Loucy (cell line): Measurements from ENCODE around the gene LAIR1.
A peak's percentile ranks its signal among the peaks of the same experiment; 100 is the strongest.
"Not testable (repeated sequence)": the region's sequence is repeated elsewhere in the genome, so short reads cannot be mapped to it uniquely, and the experiment has no call there.

Source experiments
- H2AFZ ChIP-seq: fragments of 200-600 bp; sonication (generic); 2 replicates; pipeline ENCODE4 v1.6.0; 2016; ENCODE audit warnings: antibody characterized with exemption, mild to moderate bottlenecking, low read length, moderate library complexity
- H3F3A ChIP-seq: fragments of 200-600 bp; 2 replicates; pipeline ENCODE4 v1.6.0; 2016; ENCODE audit warnings: antibody characterized with exemption, low read depth, mild to moderate bottlenecking
- H3K27me3 ChIP-seq: fragments of 200-600 bp; sonication (generic); 2 replicates; pipeline ENCODE4 v1.6.1; 2014; ENCODE audit warnings: low read length, mild to moderate bottlenecking; ENCODE audit not compliant: insufficient read depth, poor library complexity, severe bottlenecking
- H3K36me3 ChIP-seq: fragments of 200-600 bp; sonication (generic); 2 replicates; pipeline ENCODE4 v1.6.1; 2016; ENCODE audit warnings: low read length; ENCODE audit not compliant: insufficient read depth
- H3K4me1 ChIP-seq: fragments of 200-600 bp; sonication (generic); 2 replicates; pipeline ENCODE4 v1.5.1; 2014; ENCODE audit warnings: low read length, mild to moderate bottlenecking; ENCODE audit not compliant: insufficient read depth, poor library complexity, severe bottlenecking
- H3K4me2 ChIP-seq: fragments of 200-600 bp; sonication (generic); 2 replicates; pipeline ENCODE4 v1.6.0; 2014; ENCODE audit warnings: antibody characterized with exemption, low read length, low read depth, mild to moderate bottlenecking; ENCODE audit not compliant: poor library complexity, severe bottlenecking
- H3K4me3 ChIP-seq: fragments of 200-600 bp; sonication (generic); 2 replicates; pipeline ENCODE4 v1.5.1; 2014; ENCODE audit warnings: low read length, mild to moderate bottlenecking, mixed read lengths; ENCODE audit not compliant: poor library complexity, severe bottlenecking
- H3K79me2 ChIP-seq: fragments of 200-600 bp; sonication (generic); 2 replicates; pipeline ENCODE4 v1.6.1; 2014; ENCODE audit warnings: low read length; ENCODE audit not compliant: insufficient read depth
- H3K9ac ChIP-seq: fragments of 200-600 bp; sonication (generic); 2 replicates; pipeline ENCODE4 v1.6.0; 2014; ENCODE audit warnings: mild to moderate bottlenecking, low read depth, low read length, moderate library complexity; ENCODE audit not compliant: poor library complexity, severe bottlenecking
- H3K9me2 ChIP-seq: fragments of 200-600 bp; sonication (generic); replicated peaks from 2 replicates; pipeline ENCODE4 v1.6.1; 2016; ENCODE audit warnings: low read depth, low read length, mixed read lengths
- H3K9me3 ChIP-seq: fragments of 200-600 bp; sonication (generic); 2 replicates; pipeline ENCODE4 v1.6.1; 2014; ENCODE audit warnings: mild to moderate bottlenecking, antibody characterized with exemption, low read length, low read depth; ENCODE audit not compliant: insufficient read depth
- H4K20me1 ChIP-seq: fragments of 200-600 bp; sonication (generic); 2 replicates; pipeline ENCODE4 v1.6.0; 2014; ENCODE audit warnings: antibody characterized with exemption, low read length, mild to moderate bottlenecking; ENCODE audit not compliant: insufficient read depth, poor library complexity, severe bottlenecking
- EZH2phosphoT487 ChIP-seq: fragments of 200-600 bp; IDR thresholded peaks from 2 replicates; pipeline ENCODE4 v1.6.1; 2018; ENCODE audit warnings: antibody characterized with exemption, mild to moderate bottlenecking, moderate library complexity, borderline replicate concordance
- TF ChIP-seq, protein P1 (sequence below): fragments of 200-600 bp; sonication (generic); conservative IDR thresholded peaks from 2 replicates; pipeline ENCODE4 v1.5.1; 2014; ENCODE audit warnings: mild to moderate bottlenecking, antibody characterized with exemption, low read length

LAIR1 gene

DNA sequence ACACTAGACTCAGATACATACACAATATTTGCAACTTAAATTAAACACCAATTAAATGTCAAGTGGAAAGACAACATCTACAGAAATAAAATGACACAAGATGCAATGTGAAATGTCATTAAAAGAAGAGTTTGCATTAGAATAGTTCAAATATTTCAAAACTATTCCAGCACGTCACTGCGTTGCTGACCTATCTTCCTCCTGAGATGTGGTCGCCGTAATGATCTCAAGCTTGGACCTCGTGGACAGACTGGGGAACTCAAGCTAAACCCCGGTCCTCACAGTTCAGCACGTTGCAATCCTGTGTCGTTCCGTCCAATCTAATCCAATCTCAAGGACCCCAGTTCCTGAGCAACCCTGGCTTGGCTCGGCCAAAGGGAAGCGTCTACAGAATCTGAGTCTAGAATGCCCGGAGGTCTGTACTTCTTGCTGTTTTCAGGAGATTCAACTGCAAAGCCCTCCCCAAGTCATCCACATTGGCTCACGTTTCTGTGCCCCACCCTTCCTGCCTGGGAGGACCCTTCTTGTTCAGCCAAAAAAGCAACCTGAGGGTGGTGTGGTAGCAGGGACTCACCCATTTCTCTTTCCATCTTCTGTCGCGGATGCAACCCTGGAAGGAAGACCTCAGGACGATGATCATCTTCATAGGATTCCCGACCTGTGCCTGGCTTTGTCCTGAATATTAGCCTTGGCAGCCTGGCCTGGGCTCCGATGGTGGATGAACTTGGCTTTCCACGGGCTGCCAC, 5.1 kb upstream of the LAIR1 start:
- H3F3A ChIP-seq, H3K9me3 ChIP-seq, H4K20me1 ChIP-seq, H2AFZ ChIP-seq, H3K27me3 ChIP-seq, H3K9me2 ChIP-seq, H3K36me3 ChIP-seq: not testable (repeated sequence)
- Histone ChIP-seq H3K9ac (peak overlapping the region; percentile 85), H3K4me1 (peaks cover 62% of the 10 kb centered on the region), H3K4me3 (peak overlapping the region; percentile 74), H3K4me2 (peak overlapping the region; percentile 95), H3K79me2 (peaks cover 75% of the 10 kb centered on the region)

DNA sequence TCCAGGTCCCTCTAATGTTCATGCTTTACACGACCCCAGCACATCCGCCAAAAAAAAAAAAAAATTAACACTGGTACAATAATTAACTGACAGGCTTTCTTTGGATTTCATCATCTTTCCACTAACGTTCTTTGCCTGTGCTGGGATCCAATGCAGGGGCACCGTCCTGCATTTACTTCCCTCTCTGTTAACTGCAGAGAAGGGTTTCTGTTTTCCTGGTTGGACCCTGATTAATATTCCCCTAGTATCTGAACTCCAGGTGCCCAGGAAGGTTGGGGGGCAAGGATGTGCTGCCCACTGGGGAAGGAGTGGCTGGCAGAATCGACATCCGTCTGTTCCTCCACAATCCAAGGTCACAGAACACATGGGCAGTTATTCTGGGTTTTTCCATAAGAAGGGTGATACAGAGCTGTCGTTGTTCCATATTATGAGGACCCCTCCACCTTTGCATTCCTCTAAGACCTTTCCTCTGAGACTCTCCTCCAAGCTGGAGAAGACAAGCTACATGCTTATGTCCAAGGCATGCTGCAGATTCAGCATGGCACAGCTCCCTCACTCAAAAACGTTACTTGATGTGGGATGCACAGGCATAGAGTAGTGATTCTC, 4.5 kb upstream of the LAIR1 start:
- H3K27me3 ChIP-seq = no peaks in the 10 kb centered on the region
- no peak for TF ChIP-seq EZH2phosphoT487
- TF ChIP-seq, protein P1, sequence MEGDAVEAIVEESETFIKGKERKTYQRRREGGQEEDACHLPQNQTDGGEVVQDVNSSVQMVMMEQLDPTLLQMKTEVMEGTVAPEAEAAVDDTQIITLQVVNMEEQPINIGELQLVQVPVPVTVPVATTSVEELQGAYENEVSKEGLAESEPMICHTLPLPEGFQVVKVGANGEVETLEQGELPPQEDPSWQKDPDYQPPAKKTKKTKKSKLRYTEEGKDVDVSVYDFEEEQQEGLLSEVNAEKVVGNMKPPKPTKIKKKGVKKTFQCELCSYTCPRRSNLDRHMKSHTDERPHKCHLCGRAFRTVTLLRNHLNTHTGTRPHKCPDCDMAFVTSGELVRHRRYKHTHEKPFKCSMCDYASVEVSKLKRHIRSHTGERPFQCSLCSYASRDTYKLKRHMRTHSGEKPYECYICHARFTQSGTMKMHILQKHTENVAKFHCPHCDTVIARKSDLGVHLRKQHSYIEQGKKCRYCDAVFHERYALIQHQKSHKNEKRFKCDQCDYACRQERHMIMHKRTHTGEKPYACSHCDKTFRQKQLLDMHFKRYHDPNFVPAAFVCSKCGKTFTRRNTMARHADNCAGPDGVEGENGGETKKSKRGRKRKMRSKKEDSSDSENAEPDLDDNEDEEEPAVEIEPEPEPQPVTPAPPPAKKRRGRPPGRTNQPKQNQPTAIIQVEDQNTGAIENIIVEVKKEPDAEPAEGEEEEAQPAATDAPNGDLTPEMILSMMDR = no peak

DNA sequence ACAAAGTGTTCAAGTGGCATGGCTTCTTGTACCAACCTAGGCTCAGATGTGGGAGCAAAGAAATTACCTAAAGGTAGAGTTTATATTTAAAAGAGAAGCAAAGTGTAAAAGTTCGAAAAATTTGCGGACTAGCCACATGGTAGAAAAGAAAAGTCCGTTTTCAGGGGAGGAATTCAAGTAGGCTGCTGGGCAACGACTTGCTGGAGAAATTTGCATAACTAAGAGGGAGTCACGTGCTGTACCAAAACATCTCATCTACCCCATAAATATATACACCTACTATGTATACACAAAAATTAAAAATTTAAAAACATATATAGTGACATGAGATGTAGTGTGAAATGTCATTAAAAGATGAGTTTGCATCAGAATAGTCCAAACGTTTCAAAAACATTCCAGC, 2.1 kb upstream of the LAIR1 start:
- Histone ChIP-seq H3K79me2 (peaks cover 83% of the 10 kb centered on the region), H3K4me3 (peak overlapping the region; percentile 51), H3K9me3 (no peaks in the 10 kb centered on the region), H3K36me3 (no peaks in the 10 kb centered on the region), H3K4me2 (peak overlapping the region; percentile 81), H3K9ac (peak overlapping the region; percentile 56), H3K27me3 (no peaks in the 10 kb centered on the region), H3K4me1 (peaks cover 53% of the 10 kb centered on the region), H4K20me1 (peaks cover 11% of the 10 kb centered on the region), H2AFZ (no peak overlapping the region), H3K9me2 (no peaks in the 10 kb centered on the region), H3F3A (peaks cover 3% of the 10 kb centered on the region; the same call in 1 of the 2 replicates)
- no peak for TF ChIP-seq EZH2phosphoT487

More for the DNA sequence above, 4.5 kb upstream of the LAIR1 start:
- peaks cover 60% of the 10 kb centered on the region for H3K4me1 ChIP-seq
- H3K9ac ChIP-seq = peak overlapping the region; percentile 85
- no peaks in the 10 kb centered on the region for H3K36me3 ChIP-seq
- H3K9me2 ChIP-seq = no peaks in the 10 kb centered on the region
- peaks cover 75% of the 10 kb centered on the region for H3K79me2 ChIP-seq
- peaks cover 10% of the 10 kb centered on the region; the same call in 1 of the 2 replicates for H3F3A ChIP-seq
- no peak overlapping the region for H2AFZ ChIP-seq
- H4K20me1 ChIP-seq = no peaks in the 10 kb centered on the region
- H3K9me3 ChIP-seq = no peaks in the 10 kb centered on the region
- H3K4me3 ChIP-seq = peak overlapping the region; percentile 74
- H3K4me2 ChIP-seq = peak overlapping the region; percentile 84

DNA sequence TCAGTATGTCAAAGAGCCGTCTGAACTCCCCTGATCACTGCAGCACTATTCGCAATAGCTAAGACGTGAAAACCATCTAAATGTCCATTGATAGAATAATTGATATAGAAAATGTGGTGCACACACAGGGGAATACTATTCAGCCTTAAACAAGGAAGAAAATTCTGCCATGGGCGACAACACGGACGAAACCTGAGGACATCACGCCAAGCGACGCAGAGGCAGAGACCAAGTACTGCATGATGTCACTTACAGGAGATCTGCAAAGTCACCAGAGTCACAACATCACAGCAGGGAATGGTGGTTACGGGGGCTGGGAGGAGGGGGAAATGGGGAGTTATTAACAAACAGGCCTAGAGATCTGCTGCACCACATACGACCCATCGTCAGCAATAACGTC, 1.1 kb upstream of the LAIR1 start:
- peaks cover 83% of the 10 kb centered on the region for H3K79me2 ChIP-seq
- peak overlapping the region; percentile 81 for H3K4me2 ChIP-seq
- H3K4me1 ChIP-seq = peaks cover 49% of the 10 kb centered on the region
- peaks cover 11% of the 10 kb centered on the region for H4K20me1 ChIP-seq
- not testable (repeated sequence) for H3F3A ChIP-seq, H3K4me3 ChIP-seq, H2AFZ ChIP-seq, H3K9me2 ChIP-seq, H3K9me3 ChIP-seq, H3K27me3 ChIP-seq, H3K36me3 ChIP-seq
- H3K9ac ChIP-seq = peak overlapping the region; percentile 98

DNA sequence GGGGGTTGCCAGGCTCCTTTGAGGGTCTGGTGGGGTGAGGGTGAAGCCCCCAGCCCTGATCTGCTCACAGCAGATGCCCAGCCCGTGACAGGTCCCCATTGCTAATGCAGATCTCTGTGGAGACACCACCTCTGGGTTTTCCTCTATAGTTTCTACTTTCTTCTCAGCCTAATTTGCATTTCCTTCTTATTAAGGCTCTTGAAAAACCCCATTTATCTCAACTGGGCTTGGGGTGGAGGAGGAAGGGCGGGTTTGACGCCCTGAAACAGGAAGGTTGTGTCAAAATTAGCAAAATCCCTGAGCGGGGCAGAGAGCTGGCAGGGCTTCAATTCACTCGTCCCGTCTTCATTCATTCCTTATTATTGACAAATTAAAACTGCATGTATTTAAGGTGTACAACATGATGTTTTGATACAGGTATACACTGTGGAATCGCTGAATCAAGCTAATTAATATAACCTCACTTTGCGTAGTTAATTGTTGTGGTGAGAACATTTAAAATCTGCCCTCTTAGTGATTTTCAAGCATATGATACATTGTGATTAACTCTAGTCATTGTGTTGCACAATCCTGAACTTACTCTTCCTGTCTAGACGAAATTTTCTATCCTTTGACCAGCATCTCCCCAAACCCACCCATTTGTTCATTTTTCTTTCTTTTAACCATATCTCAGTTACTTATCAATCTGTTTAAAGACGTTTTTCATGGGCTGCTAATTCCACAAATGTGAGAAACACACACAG, 2.9 kb downstream of the LAIR1 start:
- H3K4me1 ChIP-seq = peaks cover 40% of the 10 kb centered on the region

More for the DNA sequence above, 2.9 kb downstream of the LAIR1 start:
- not testable (repeated sequence) for H3K9me3 ChIP-seq, H3K27me3 ChIP-seq, H3F3A ChIP-seq, H3K36me3 ChIP-seq, H2AFZ ChIP-seq, H3K9me2 ChIP-seq
- Histone ChIP-seq H4K20me1 (peaks cover 11% of the 10 kb centered on the region), H3K4me3 (peak overlapping the region; percentile 80), H3K4me2 (peak overlapping the region; percentile 81), H3K9ac (peak overlapping the region; percentile 98), H3K79me2 (peaks cover 64% of the 10 kb centered on the region)
